Middle frontal gyrus (tissue), 1 donor: ENCODE data around the gene MACROD2.
"Not testable (repeated sequence)": the region's sequence is repeated elsewhere in the genome, so short reads cannot be mapped to it uniquely, and the experiment has no call there.

Experiments used
- DNase-seq: peaks from one replicate; pipeline ENCODE4 v3.0.0-alpha.2; 2015; ENCODE audit warnings: low spot score; ENCODE audit errors: extremely low spot score

The MACROD2 gene

DNA sequence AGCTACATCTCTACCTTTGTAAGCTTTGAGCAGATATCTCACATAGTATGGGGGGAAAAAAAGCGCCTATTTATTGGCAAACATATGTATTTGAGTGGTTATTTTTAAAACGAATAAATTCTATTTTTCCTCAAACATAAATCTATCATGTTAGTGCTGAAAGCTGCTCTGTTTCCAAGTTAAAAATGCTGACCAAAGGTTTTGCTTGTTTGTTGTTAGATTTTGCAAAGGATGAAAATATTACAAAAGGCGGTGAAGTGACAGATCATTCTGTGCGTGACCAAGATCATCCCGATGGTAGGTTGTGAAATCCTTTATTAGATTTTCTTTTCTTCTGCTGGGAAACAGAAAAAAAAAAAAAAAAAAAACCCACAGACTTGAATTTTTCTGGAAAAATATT is 1972.0 kb downstream of the MACROD2 start:
- DNase-seq, result no peak

DNA sequence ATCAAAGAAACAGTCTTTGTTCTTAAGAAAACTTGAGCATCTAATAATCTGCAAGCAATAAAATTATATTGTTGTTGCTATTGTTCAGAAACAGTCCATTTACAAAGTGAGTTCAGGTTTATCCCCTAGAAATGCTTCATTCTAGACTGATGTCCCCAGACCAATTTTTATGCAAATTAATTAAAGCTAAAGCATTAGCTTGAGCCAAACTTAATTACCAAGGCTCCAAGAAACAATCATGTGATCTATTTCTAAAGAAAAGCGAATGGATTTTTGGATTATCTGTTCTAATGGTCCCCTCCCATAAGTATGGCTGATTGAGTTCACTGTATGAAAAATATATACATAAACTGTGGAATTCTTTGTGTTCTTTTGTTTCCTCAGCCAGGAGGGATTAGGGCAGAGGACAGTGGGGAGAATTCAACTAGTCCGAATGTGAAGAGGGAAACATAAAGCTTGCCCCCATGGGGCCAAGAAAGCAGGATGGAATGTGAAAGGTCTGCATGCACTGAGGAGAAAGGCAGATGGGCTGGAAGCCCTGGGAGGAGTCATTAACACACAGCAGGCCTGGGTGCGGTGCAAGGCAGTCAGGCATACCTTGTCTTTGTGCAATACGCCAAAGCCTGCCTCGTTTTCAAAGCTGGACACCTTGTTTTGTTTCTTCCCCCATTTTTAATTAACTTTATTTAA is 1980.9 kb downstream of the MACROD2 start:
- no peak for DNase-seq

DNA sequence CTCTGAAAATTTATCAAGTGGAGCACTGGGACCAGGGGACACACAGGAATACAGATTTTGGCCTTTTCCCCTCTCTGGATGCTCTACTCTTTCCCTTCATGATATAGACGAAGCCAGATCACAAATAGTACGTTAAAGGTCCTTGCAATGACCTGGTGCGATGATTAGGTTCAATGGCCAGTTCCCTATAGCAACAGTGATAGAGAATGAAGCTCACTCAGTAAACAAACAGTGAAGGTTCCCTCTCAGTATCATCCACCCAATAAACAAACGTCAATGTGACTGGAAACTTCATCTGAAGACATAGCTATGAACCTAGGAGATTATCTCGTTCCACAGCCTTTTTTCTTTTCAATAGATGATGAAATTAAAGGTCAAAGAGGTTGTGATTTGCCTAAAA is 1981.7 kb downstream of the MACROD2 start:
- DNase-seq, result no peak

DNA sequence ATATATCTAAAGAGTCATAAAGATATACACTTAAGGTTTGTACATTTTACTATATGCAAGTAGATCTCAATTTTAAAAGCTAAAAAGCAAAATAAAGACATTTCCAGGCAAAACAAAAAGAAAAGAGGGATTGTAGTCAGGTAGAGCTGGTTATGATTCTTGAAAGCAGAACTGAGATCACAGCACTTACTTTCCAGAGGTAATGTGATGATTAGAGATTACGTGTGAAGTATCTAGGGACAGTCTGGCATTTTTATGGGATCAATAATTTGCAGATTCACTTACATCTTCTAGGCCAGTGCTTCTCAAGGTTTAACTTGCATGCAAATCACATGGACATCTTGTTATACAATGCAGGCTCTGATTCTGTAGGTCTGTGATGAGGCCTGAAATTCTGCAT is 1982.4 kb downstream of the MACROD2 start:
- no peak for DNase-seq

DNA sequence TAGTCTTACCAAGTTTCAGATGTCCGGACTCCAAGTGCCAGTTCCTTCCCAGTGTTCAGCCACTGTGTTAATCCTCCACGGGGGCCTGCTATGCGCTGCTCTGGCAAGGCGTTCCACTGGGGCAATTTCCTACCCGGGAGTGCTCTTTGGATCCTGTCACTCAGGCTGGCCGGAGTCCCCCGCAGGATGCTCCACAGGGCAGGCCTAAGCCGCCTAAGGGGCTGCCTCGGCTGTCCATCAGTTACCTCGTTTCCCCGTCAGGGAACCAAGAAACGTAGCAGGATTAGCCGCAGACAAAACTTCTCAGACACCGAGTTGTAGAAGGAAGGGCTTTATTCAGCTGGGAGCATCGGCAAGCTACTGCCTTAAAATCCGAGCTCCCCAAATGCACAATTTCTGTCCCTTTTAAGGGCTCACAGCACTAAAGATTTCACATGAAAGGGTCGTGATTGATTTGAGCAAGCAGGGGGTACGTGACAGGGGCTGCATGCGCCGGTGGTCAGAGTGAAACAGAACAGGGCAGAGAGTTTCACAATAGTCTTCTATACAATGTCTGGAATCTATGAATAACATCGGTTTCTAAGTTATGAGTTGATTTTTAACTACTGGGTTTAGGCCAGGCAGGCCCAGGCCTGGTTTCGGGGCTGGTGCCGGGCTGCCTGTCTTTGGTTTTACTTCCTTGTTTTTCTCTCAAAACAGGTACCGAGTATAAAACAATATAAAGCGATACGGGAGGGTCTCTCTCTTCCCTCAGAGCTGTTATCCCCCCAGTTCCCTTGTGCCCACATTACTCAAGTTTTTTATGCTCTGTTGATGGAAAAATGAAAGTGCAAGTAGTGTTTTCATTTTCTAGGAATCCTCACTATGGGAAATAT is 1990.4 kb downstream of the MACROD2 start:
- DNase-seq, result not testable (repeated sequence)

DNA sequence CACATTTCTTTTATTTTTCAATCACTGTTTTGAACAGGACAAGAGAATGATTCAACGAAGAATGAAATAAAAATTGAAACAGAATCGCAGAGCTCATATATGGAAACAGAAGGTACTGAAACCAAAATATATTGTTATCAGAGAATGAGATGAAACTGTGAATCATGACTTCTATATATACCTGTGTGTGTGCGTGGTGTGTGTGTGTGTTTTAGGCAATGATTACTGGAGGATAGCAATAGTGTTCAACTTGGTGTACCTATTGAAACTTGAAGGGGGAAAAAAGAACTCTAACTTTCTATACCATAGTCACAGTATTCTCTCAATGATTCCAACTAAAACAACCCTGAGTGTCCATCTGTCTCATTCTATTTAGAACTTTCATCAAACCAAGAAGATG is 1991.4 kb downstream of the MACROD2 start:
- DNase-seq, result no peak

DNA sequence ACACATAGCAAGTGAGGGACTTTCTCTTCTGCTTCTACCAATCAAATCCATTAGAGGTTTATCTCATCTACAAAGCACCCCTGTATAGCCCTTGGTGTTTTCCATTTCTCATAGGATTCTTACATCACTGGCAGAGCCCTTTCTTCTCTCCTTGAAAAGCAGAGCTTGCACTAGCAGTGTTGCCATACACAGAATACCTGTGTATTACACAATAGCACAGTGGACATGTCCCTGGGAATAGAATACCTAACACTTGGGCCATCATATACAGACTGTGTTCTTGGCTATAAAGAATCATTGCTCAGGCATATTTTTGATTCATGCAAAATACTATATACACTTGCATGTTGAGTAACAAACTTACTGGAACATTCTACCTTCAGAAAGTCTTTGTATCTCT is 1996.0 kb downstream of the MACROD2 start:
- DNase-seq, result no peak

DNA sequence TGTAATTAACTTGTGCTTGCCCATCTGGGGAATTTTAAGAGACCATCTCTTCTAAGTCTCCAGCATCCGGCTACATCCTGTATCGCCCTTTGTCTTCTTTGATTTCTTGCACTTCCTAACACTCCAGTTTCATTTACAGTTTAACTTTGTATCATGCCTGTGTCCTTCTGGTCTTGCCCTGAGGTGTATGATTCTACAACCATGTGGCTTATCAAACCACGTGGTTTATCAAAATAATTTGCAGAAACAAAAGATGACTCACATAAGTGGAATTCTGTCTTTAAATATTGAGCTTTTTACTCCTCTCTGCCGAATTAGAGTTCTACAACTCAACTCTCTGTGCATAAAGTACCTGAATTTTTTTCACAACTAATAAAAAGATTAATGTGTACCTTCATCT is 1997.2 kb downstream of the MACROD2 start:
- DNase-seq, result no peak

DNA sequence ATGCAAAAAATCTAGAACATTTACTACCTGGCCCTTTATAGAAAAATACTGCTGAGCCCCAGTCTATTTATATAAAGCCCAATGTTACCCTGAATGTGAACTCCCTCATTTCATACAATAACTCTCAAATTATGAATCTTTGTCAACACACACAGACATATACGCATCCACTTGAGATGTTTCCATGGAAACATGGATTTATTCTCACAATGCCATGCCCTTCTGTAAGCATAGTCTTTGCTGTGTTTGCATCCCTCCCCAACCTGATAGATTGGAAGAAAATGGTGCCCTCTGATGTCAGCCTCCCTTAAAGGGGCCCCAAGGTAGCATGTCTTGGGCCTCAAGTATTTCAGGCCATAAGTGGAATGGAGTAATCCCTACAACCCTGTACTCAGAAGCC is 2004.8 kb downstream of the MACROD2 start:
- no peak for DNase-seq

DNA sequence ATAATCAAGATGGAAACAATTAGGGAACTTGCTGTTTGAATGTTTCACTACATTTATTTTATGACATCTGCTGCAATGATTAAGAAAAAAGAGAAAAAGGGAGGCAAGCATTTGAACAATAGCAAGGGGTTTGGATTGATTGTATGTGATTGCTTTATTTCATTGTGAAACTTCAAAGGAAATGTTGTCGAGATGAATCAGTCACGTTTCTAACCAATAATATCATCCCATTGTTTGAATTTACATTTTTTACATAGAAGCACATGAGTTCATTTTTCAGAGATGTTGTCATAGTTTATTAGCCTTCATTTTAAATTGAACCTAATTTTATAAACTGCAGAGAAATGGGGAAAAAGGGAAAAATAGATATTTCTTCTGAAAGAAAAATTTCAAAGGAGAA is 2006.0 kb downstream of the MACROD2 start:
- DNase-seq, result no peak

DNA sequence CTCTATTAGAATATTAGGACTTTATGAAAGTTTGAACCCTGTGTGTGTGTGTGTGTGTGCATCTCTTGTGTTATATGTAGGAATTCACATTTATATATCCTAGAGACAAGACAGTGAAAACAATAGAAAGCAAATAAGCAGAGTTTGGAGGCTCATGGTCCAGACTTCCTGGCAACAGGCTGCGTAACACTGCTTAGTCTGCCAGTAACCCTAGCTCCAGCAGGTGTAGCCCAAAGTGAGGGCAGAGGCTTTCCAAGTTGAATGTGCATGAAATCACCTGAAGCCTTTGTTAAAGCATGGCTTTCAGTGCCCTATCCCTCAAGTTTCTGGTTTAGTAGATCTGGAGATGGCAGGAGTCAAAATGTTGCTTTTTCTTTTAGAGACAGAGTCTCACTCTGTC is 2008.0 kb downstream of the MACROD2 start:
- DNase-seq, result no peak

DNA sequence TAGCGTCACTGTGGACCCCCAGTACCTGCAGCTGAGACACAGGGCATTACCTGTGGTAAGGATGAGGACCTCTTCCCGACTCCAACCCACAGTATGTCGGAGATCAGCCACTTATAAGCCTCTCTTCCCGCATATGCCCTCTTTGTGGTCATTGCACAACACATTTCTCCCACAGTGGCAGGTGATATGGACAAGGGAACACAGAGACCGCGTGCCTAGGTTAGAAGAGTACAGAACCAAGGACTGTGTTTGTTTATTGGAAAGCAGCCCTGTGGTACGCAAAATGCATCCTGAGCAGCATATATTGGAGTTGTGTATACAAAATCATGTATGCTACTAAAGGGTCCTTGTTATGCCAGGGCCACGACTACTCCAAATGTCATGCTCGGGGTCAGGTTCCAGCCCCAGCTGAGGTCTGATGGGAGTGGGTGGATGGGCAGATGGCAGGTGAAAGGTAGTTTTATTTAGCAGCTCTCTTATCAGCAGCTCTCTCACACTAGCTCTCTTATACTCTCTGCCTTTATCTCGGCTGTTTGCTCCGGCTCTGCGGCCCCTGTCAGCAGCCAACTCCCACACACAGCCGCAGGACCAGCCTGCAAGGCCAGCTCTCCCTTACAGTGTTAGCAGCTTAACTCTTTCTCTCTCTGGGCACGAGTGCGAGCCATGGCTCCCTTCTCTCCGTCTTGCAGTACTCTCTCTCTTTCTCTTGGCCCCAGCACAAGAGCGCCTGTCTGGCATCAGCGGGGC is 2009.0 kb downstream of the MACROD2 start:
- no peak for DNase-seq

DNA sequence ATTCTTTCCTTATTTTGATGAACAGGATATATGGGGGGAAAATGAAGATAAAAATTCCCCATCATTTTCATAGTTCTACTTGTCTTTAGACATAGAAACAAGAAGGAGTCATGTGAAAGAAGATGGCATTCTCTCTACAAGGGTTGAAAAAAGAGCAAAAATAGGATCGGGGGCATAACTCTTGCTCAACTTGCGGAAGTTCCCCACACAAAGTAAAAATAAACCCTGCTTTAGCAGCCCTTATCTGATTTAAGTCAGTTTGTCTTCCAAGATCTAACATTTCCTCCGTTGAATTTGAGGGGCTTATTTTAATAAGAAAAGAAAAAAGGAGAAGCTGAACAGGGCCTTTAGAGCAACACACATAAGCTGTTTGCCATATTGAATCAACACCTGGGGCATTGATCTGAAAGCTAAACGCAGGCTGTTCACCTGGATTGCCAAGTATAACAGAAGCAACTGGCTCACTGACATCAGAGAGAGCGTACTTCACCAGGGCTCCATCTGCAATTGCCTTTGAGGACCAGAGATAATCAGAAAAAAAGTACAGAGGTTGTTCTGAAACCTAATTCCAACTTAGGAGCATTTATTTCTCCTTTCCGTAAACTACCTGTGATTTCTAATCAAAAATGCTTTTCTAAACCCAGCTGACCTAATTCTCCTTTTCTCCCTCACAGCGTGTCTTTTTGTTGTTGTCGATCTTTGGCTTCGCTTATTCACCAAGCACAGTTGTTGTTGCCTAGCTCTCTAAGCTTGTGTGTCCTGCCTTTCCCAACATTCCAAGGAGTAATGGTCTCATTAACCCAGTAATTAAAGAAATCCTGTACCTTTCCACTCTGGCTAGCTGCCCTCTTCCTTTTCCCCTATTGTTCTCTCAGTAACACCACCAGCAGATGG is 2010.0 kb downstream of the MACROD2 start:
- no peak for DNase-seq

DNA sequence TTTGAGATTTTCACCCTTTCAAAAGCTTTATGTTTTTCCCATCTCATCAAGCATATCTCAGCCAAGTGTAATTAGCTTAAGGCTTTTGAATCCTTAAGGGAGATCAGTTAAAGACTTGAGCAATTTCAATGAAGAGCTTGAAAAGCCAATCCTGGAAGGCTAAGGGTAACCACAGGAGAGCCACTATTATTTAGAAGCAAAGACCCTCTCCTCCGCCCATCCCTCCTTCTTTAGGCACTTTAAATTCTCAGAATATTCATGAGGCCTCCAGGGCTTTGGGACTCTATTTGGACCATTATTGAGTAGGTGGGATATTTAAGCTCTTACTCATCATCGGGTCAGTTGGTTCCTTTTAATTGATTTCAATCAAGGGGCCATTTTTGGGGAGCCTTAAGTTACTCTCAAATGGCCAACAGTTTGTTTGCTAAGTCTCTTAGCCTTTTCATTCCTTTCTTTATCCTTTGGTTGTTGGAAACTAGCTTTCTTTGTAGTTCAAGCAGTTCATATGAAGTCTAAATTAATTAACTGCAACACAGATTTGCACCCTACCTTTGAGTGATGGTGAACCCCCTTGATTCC is 2010.7 kb downstream of the MACROD2 start:
- no peak for DNase-seq

DNA sequence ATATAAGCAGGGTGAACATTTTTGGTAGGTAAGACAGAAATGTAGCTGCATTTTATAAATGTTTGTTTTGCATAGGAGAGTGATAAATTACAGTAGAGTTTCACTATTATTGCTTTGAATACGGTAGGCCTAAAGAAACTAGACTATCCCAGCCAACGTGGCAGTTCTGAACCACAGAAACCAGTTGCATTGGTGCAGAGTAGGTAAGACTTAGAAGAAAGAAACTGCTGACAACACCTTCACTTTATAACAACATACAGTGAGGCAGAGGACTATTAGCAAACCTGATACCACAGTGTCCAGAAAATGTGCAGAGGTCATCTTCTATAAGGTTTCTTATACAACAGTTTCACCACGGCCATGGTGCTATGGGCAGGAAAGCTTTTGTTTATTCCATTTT is 2011.8 kb downstream of the MACROD2 start:
- DNase-seq, result no peak

DNA sequence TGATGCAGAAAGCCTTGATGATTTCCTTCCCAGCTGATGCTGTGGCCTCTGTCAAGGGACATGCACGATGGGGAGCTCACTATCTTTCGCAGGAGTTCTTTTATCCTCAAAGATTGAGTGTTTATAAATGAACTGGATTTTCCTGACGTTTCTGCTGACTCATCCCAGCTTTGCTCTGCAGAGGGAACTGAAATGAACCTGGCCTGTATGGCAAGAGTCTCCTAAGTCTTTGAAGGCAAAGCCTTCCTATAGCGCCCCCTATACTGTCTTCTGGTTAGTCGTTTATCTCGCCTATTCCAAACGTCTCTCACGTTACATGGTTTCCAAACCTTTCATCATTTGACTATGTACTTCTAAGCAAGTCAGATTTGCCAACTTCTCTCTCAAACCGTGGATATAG is 2012.6 kb downstream of the MACROD2 start:
- DNase-seq, result no peak

DNA sequence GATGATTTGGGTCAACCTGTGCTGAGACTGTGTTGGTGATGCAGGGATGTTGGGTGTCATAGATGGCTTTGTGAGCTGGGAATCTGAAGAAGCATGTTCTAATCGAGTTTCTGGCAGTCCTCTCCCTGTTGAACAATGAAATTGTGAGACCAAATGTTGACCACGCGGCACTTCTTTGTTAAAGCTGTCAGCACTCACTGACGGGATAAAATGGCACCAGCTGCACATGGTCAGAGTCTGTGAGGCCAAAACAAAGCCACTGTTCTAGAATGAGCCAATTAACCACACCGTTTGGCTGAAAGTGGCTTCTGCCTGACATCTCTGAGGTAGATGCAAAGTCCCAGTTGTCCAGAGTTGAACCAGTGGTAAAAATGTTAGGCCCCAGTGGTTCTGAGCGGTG is 2015.7 kb downstream of the MACROD2 start:
- DNase-seq, result no peak

DNA sequence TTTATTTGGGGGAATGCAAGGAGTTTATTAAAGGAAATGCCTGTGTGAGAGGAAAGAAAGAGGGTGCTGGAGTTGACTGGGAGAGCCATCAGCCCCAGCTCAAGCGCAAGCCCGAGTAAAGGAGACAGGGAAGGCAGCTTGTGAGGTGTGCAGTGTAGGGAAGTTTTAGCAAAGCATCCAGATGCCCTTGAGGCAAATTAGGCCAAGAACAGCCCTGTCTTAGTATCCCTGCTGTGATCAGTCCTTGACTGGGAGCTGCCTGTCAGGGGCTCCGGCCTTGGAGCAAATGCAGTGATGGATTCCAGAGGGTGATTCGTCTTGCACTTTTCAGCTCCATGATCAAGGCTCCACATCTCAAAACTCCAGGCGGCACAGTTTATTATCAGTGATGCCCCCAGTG is 2016.2 kb downstream of the MACROD2 start:
- no peak for DNase-seq

DNA sequence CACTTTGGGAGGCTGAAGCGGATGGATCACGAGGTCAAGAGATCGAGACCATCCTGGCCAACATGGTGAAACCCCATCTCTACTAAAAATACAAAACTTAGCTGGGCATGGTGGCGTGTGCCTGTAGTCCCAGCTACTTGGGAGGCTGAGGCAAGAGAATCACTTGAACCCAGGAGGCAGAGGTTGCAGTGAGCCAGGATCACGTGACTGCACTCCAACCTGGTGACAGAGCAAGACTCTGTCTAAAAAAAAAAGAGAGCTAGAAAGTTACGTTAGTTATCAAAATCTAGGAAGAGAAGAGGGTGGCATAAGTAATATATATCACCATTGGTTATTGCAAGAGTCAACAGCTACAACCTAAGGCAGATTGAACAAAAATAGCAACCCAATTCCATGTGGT is 2017.6 kb downstream of the MACROD2 start:
- not testable (repeated sequence) for DNase-seq

DNA sequence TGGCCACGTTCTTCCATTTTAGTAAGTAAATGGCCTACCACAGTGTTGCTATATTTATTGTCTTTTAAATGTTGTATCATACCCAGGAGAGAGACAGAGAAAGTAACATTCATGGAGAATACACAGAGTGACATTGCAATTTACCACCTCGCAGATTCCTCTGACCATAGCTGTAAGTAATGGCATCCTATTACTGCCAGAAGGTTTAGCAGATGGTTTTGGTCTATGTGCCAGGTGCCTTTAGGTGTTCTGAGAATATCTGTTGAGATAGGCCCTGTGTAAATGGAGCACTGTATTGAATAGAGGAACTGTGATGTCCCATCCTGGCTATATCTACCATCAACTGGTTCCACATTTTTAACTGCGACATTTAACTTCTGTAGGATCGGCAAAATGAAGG is 2018.3 kb downstream of the MACROD2 start:
- DNase-seq, result no peak

DNA sequence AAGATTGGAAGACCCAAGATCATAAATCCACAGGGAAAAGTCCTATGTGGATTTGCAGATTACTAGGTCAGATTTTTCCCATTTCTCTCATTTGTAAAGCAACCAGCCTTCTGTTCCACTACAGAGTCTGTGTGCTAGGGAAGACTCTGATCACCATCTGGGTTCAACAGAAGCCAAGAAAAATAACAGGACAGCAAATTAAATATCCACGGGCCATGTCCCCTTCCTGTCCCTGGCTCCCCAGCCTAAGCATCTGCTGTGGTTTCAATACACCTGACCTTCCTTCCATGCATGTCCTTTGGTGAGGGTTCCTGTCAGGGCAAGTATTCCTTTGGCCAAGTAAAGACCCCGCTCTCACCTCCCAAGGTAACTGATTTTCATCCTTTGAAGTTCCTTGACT is 2019.1 kb downstream of the MACROD2 start:
- no peak for DNase-seq
